ENCODE data around the gene LEMD2.

- TF ChIP-seq EZH2 (IDR thresholded peaks at IDR 0.05), result no peak
- no peak for TF ChIP-seq POLR2AphosphoS5 (IDR thresholded peaks at IDR 0.05; ENCODE audit: borderline replicate concordance, low read depth, low read length)
- no peak for TF ChIP-seq FOXP2 (optimal IDR thresholded peaks at IDR 0.05; ENCODE audit: control extremely low read depth, extremely low read length, insufficient read depth)
Measured at GRCh38 chr6:33801611-33802010, 12.7 kb upstream of the LEMD2 start.

Data from SK-N-MC (cell line).